Ectodermal cell (in vitro differentiated cells): Measurements from ENCODE around the gene IL32.

Source experiments
- H3K27ac ChIP-seq: 2 replicates; pipeline ENCODE4 v1.7.0; 2013; ENCODE audit warnings: mild to moderate bottlenecking, low read depth, low read length; ENCODE audit not compliant: insufficient read depth, poor library complexity, severe bottlenecking
- H3K27me3 ChIP-seq: 2 replicates; pipeline ENCODE4 v1.7.0; 2013; ENCODE audit warnings: mild to moderate bottlenecking, low read length; ENCODE audit not compliant: insufficient read depth, control insufficient read depth, poor library complexity, severe bottlenecking
- H3K36me3 ChIP-seq: one replicate; pipeline ENCODE4 v1.7.0; 2013; ENCODE audit warnings: low read length; ENCODE audit not compliant: control insufficient read depth, insufficient read depth
- H3K4me1 ChIP-seq: one replicate; pipeline ENCODE4 v1.7.0; 2013; ENCODE audit warnings: low read length; ENCODE audit not compliant: control insufficient read depth, insufficient read depth
- H3K4me3 ChIP-seq: 2 replicates; pipeline ENCODE4 v1.7.0; 2013; ENCODE audit warnings: low read depth, low read length, control low read depth; ENCODE audit not compliant: insufficient read depth
- H3K9me3 ChIP-seq: 2 replicates; pipeline ENCODE4 v1.7.0; 2013; ENCODE audit warnings: mild to moderate bottlenecking, low read length, moderate library complexity; ENCODE audit not compliant: control insufficient read depth
- WGBS, 2 experiments: methylation state at CpG; one replicate each; pipeline ENCODE4 v1.1.7; 2013; ENCODE audit warnings: missing lambda C conversion rate in 2 of 2; 5-methylcytosine and 5-hydroxymethylcytosine counted together

Gene IL32

DNA sequence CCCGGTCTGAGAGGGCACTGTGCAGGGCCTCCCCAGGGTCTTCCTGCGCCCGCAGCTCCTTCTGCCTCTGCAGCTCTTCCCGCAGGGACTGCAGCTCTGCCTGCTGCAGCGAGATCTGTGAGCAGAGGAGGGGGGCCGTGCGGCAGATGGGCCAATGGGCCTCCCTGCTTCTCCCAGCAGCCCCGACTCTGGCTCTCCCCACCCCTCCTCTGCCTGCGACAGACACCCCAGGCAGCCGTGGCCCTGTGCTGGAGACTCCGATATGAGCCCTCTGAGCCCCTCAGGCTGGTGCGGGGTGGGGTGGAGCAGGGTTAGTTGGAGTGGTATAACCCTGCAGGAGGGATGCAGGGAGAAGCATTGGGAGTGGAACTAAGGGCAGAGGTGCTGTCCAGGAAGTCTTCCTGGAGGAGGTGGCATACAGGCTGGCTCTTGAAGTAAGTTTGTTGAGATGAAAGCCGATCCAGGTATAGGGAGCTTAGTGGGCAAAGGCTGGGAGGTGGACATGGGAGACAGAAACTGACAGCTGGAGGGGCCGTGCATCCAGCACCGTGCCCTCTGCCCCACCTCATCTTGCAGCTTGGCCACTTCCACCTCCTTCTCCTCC, 36.6 kb upstream of the IL32 start:
- H3K36me3 ChIP-seq = peaks cover 17% of the 10 kb centered on the region
- H3K4me3 ChIP-seq = no peak overlapping the region
- no peaks in the 10 kb centered on the region for H3K9me3 ChIP-seq
- H3K27me3 ChIP-seq = peaks cover 43% of the 10 kb centered on the region
- WGBS, 2 experiments = 64 to 68% methylated on average over 15 of the region's 15 CpGs
- H3K27ac ChIP-seq = no peak overlapping the region
- H3K4me1 ChIP-seq = no peaks in the 10 kb centered on the region

DNA sequence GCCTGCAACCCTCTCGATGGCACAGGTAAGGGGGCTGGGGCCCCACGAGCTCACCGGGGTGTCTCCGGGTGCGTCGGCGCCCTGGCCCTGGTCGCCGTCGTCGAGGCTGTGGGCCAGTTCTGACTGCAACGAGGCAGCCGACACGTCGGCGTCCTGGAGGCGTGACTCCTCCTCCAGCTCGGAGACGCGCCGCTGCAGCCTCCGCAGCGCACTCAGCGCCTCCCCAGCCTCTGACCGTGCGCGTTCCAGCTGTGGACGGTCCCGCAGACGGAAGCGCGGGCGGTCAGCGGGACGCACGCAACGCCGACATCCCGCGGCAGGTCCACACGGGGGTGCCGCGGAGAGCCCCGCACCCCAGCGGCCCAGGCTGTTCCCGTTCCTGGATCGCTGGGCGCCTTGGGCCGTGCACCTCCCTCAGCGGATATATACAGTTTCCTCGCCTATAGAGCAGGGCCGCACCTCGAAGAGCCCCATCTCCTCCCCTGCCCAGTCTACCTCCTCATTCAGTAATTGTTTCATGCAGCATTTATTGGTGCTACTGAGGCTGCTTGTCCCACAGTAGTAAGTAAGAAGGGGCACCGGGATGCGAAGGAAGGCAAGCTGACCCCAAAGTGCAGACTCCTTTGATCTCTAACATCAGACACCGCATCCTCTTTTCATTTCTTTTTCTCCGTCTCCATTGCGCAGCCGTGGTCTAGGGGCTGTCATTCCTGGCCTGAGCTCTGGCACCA, 35.8 kb upstream of the IL32 start:
- Histone ChIP-seq H3K27ac (no peak overlapping the region), H3K9me3 (no peaks in the 10 kb centered on the region), H3K36me3 (peaks cover 17% of the 10 kb centered on the region), H3K27me3 (peaks cover 51% of the 10 kb centered on the region), H3K4me1 (no peaks in the 10 kb centered on the region), H3K4me3 (no peak overlapping the region)
- 78 to 79% methylated on average over 59 of the region's 59 CpGs for WGBS, 2 experiments

DNA sequence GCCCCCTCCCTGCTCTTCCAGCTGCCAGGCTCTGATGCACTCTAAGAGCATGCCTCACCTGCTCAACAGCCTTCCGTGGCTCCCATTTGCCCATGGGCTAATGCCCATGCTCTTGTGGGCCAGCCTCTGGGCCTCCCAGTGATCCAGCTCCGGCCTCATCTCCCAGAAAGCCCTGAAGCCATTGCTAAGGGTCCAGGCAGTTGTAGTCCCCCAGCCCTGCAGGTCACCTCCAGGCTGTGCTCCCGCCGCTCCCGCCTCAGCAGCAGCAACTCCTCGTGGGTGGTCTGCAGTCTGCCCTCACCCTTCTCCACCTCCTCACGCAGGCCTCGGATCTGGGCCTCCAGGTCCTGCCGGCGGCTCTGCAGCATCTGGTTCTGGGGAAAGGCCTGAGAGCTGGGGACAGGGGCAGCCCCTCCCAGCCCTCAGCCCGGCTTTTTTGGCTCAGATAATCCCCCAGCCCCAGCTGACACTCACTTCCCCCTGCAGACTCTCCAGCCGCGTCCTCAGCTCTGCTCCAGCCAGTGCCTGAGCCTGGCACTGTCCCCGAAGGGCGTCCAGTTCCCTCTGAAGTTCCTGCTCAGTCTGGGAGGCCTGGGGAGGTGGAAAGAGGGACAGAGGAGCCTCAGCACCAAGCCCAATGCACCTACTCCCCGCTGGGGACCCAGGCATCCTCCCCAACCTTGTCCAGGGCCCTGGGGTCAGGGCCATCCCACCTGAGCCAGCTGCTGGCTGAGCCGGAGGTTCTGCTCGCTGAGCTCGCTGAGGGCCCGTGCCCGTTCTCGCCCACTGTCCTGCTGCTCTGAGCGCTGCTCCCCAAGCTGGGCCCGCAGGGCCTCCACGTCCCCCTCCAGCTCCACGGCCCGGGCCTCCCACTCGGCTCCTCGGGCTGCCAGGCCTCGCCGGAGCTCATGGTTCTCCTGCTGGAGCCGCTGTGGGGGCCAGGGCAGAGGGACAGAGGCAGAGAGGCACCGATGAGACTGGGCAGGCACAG, 34.9 kb upstream of the IL32 start:
- no peaks in the 10 kb centered on the region for H3K4me1 ChIP-seq
- no peak overlapping the region for H3K4me3 ChIP-seq
- peaks cover 14% of the 10 kb centered on the region for H3K36me3 ChIP-seq
- H3K27me3 ChIP-seq = peaks cover 59% of the 10 kb centered on the region
- no peaks in the 10 kb centered on the region for H3K9me3 ChIP-seq
- 85 to 87% methylated on average over 33 of the region's 33 CpGs for WGBS, 2 experiments
- H3K27ac ChIP-seq = no peak overlapping the region

DNA sequence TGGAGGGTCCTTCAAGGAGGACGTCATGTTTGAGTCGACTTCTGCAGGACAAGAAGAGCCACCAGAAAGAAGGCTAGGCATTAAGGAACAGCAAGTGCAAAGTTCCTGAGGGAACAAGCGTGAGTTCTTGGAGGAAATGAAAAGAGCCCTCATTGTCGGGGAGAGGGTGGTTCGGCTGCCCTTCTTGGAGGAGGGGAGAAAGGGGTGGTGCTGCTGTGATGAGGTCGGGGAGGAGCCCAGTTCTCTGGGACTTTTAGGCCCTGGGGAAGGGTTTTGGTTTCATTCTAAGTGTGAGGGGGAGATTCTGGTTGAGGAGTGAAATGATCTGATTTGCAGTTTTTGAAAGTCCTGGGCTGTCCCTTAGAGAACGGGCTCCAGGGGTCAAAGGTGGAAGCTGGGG, 32.8 kb upstream of the IL32 start:
- Histone ChIP-seq H3K27me3 (peaks cover 80% of the 10 kb centered on the region), H3K4me1 (no peaks in the 10 kb centered on the region), H3K4me3 (no peak overlapping the region), H3K9me3 (no peaks in the 10 kb centered on the region), H3K27ac (no peak overlapping the region), H3K36me3 (no peaks in the 10 kb centered on the region)
- WGBS, 2 experiments = 74 to 75% methylated on average over 7 of the region's 7 CpGs

DNA sequence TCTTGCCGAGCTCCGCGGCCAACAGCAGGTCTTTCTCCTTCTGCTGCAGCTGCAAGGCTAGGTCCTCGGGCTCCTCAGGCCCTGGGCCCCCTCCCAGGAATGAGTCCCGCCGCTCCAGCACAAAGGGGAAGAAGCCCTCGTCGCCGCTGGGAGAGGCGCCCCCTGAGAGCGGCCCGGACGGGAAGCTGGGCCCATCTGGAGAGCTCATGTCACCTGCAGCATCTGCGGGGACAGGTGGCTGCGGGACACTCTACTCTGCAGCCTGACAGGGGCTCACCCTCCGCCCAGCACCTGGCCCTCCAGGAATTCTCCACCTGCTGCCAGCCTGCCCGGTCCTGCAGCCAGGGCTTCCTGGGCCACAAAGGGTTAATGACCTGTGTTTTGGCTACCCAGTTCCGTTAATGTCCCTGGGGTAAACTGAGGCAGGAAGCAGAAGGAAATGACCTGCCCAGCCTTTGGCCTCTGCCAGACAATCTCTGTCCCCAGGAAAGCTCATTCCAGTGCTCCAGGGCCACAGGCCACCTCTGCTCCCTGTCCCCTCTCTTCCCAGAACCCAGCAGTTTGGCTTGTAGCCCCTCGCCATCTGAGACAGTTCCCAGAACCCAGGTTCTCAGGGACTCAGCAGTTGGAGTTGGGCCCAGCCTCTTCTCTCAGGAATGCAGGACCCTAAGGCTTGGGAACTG, 30.0 kb upstream of the IL32 start:
- Histone ChIP-seq H3K4me1 (no peaks in the 10 kb centered on the region), H3K4me3 (no peak overlapping the region), H3K27ac (no peak overlapping the region), H3K9me3 (no peaks in the 10 kb centered on the region), H3K36me3 (no peaks in the 10 kb centered on the region), H3K27me3 (peaks cover 80% of the 10 kb centered on the region)
- 64 to 65% methylated on average over 19 of the region's 19 CpGs for WGBS, 2 experiments

DNA sequence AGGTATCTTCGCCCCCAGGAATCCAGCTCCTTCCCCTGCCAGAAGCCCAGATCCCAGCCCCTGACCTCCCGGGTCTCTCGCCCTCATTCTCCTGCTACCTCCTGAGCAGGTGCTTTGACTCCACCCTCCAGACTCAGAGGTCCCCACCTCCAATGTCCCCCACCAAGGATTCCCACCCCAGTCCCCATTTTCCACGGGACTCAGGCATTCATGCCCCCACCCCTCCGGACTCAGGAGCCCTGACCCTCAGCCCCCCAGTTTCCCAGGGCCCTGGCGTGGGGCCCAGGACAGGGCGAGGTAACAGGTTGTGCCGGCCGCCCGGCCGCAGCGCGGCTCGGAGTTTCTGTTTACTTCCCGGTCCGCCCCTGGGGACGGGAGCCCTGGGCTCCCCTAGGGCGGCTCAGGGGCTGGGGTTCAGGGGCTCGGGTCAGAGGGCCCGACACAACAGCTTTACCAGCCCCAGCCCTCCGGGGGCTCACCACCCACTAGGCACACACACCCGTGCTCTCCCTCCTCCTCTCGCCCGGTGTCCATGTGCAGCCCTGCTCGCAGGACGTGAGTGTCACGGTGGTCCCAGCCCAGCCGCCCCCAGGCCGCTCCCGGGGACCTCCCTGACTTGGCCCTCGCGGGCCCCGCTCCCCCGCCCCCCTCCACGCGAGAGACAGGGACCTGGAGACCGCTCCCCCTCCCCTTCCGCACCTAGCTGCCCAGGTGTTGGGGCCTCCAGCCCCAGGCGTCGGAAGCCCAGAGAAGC, 29.3 kb upstream of the IL32 start:
- H3K27me3 ChIP-seq = peaks cover 74% of the 10 kb centered on the region
- no peak overlapping the region for H3K4me3 ChIP-seq
- no peak overlapping the region for H3K27ac ChIP-seq
- 9 to 10% methylated on average over 40 of the region's 40 CpGs for WGBS, 2 experiments
- H3K36me3 ChIP-seq = no peaks in the 10 kb centered on the region
- H3K4me1 ChIP-seq = no peaks in the 10 kb centered on the region
- H3K9me3 ChIP-seq = no peaks in the 10 kb centered on the region

DNA sequence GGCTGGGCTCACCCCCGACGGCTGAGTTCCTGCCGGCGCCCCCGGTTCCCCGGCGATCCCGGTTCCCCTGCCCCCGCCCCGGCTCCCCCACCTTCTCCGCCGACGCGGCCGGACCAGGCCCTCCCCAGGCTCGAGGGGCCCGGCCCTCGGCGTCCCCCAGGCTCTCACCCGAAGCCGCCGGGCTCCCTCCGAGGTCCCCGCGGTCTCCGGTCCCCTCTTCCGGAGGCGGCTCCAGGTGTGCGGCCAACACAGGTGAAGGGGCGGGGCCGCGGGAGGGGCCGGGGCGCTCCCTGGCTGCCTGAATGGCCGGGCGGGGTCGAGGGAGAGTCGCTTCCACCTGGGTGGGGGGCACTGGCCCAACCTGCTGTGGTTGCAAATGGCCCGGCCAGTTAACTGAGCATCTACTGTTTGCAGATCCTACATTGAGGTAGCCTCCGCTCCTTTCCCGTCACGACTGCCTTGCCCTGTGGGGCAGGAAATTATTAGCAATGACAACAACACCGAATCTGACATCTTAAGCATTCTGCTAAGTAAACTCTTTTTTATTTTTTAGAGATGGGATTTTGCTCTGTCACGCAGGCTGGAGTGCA, 28.6 kb upstream of the IL32 start, which contains the start of gene BICDL2:
Gene BICDL2, minus strand, starts transcription at position 219 of the 590 bp plus-strand sequence. CDS start 1,448 bp downstream, outside the sequence.
- peaks cover 73% of the 10 kb centered on the region for H3K27me3 ChIP-seq
- no peaks in the 10 kb centered on the region for H3K4me1 ChIP-seq
- H3K36me3 ChIP-seq = no peaks in the 10 kb centered on the region
- H3K9me3 ChIP-seq = no peaks in the 10 kb centered on the region
- no peak within 1 kb of the TSS for H3K4me3 ChIP-seq
- H3K27ac ChIP-seq = no peak within 1 kb of the TSS
- 10% methylated on average over 44 of the region's 44 CpGs for WGBS, 2 experiments

DNA sequence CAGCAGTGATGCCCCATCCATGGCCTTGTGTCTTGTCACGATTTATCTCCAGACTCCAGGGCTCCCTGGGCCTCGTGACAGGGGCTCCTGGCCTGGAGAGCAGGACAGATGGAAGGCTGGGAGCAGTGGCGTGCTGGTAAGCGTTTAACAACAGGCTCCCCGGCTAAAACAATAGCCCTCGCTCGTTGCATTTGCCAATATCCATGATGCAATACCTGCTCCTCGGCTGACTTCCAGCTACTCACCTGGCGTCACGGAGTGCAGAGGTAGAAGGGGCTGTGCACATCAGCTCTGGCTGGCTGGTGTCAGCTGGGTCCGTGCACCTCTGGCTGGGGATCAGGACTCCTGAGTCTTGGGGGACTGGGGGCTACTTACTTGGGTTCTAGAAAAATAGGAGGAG, 27.2 kb upstream of the IL32 start:
- Histone ChIP-seq H3K27me3 (peaks cover 66% of the 10 kb centered on the region), H3K4me3 (no peak overlapping the region), H3K36me3 (no peaks in the 10 kb centered on the region), H3K9me3 (no peaks in the 10 kb centered on the region), H3K4me1 (no peaks in the 10 kb centered on the region), H3K27ac (no peak overlapping the region)
- WGBS, 2 experiments = 65 to 69% methylated on average over 11 of the region's 11 CpGs

DNA sequence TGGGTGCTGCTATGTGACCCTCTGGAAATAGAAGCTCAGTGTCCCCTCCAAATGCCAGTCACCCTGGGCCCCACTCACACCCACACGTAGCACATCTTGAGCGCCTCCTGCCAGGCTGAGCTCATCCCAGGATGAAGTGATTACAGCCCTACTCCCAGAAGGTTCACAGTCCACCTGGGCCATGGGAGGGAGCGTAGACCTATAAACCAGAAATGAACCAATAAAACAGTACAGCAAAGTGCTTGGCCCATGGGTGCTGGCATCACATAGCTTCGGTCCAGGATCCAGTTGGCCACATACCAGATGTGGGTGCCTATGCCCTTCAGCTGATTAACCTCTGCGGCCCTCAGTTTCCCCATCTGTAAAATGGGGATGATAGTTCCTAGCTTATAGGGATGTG, 26.5 kb upstream of the IL32 start:
- 88 to 90% methylated on average over 5 of the region's 5 CpGs for WGBS, 2 experiments
- H3K4me1 ChIP-seq = no peaks in the 10 kb centered on the region
- H3K27me3 ChIP-seq = peaks cover 68% of the 10 kb centered on the region
- no peak overlapping the region for H3K4me3 ChIP-seq
- no peak overlapping the region for H3K27ac ChIP-seq
- no peaks in the 10 kb centered on the region for H3K36me3 ChIP-seq
- H3K9me3 ChIP-seq = no peaks in the 10 kb centered on the region
